Lower leg skin (tissue), 4 donors: Measurements from ENCODE around the gene BARHL2. TPM values are rescaled to one million over a fixed set of nuclear protein-coding genes. Genes with fewer than 3 reads are reported as not detected.

Experiments used
- DNase-seq, 2 donors: peaks; one replicate each; pipeline ENCODE4 v3.0.0-alpha.2; 2019; ENCODE audit warnings: low spot score in 2 of 2
- H3K4me3 ChIP-seq: fragments of 200-600 bp; sonication (generic); 2 replicates; pipeline ENCODE4 v1.5.1; 2017; ENCODE audit warnings: mild to moderate bottlenecking, low read depth; ENCODE audit not compliant: poor library complexity, severe bottlenecking
- CTCF ChIP-seq, 3 donors: fragments of 450-650 bp; IDR thresholded peaks; one replicate each; pipeline ENCODE4 v1.5.1; 2016; ENCODE audit warnings: antibody characterized with exemption in 3 of 3, mild to moderate bottlenecking in 3 of 3, moderate library complexity in 2 of 3
- POLR2A ChIP-seq, 2 donors: fragments of 450-650 bp; IDR thresholded peaks; one replicate each; pipeline ENCODE4 v1.6.1; 2016 to 2017; ENCODE audit warnings: antibody characterized with exemption in 2 of 2, mild to moderate bottlenecking in 1 of 2, moderate library complexity in 1 of 2
- WGBS, 2 donors: methylation state at CpG; one replicate each; pipeline ENCODE4 v1.1.5; 2018; 5-methylcytosine and 5-hydroxymethylcytosine counted together
- intact Hi-C: fragments of 100-400 bp; cut with DNase I; formaldehyde crosslinking; loops from one replicate; pipeline ENCODE4 v1.15.0; 2023; ENCODE audit warnings: low total_unique reads
- total RNA-seq, 4 donors: library from RNA; depleted of rRNA; stranded (reverse); fragments of >200 nt; gene quantifications; one replicate each; pipeline ENCODE4 v1.1.0, GENCODE V29; 2016

Gene BARHL2
- total RNA-seq, 4 donors from 2014 or later, result not detected

- TF ChIP-seq CTCF (IDR thresholded peaks at IDR 0.05) (no peak), POLR2A (IDR thresholded peaks at IDR 0.05) (no peak)
- DNase-seq, result no peak
- 86 to 95% methylated on average over 1 of the region's 1 CpG for WGBS, 2 donors
- no peak overlapping the region for H3K4me3 ChIP-seq
- intact Hi-C loops, result no loop called here
Observed at GRCh38 chr1:90675161-90675847, 41.8 kb downstream of the BARHL2 start.

- DNase-seq, result no peak
- intact Hi-C loops, result no loop called here
- no peak for TF ChIP-seq POLR2A (IDR thresholded peaks at IDR 0.05)
- no peak for TF ChIP-seq CTCF (IDR thresholded peaks at IDR 0.05)
- 69 to 86% methylated on average over 3 of the region's 3 CpGs for WGBS, 2 donors
- H3K4me3 ChIP-seq, result no peak overlapping the region
Observed at GRCh38 chr1:90671741-90672140, 45.4 kb downstream of the BARHL2 start.

DNA sequence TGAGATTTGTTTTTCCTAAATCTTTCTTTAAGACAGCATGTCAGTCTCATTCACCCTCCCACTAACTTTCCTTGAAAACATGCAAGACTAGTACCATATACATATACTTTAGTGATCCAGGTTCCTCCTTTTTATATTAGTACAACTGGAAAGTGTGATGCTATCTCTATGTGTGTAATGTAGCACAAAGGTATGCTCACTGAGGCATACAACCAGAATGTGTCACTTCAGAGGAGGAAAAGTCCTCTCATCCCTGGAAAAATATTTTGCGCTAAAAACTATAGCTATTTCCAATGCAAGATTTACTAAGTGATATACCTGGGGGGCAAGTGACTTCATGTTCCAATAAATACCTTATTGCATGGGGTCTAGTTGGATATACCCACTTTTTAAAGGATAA is 45.9 kb downstream of the BARHL2 start:
- DNase-seq, result no peak
- no peak for TF ChIP-seq POLR2A (IDR thresholded peaks at IDR 0.05)
- 95 to 97% methylated on average over 1 of the region's 1 CpG for WGBS, 2 donors
- intact Hi-C loops, result no loop called here
- H3K4me3 ChIP-seq, result no peak overlapping the region
